ENCODE data around the gene PIF1. TPM values are rescaled to one million over a fixed set of nuclear protein-coding genes. Genes with fewer than 3 reads are reported as not detected.

The PIF1 gene
- polyA plus RNA-seq, 1 donor, result 7.2 TPM

- Histone ChIP-seq H3K36me3 (ENCODE audit: control insufficient read depth, insufficient read depth, low read length) (peaks cover 27% of the 10 kb centered on the region), H3K4me1 (ENCODE audit: control insufficient read depth, insufficient read depth, low read length) (peaks cover 24% of the 10 kb centered on the region), H3K4me3 (ENCODE audit: low read length) (no peak overlapping the region), H3K9me3 (ENCODE audit: control insufficient read depth, low read depth, low read length) (no peaks in the 10 kb centered on the region), H3K27ac (ENCODE audit: low read length) (no peak overlapping the region), H3K27me3 (ENCODE audit: control insufficient read depth, insufficient read depth, low read length) (no peaks in the 10 kb centered on the region)
- no peak for DNase-seq
- 70% methylated on average over 2 of the region's 8 CpGs for WGBS (ENCODE audit: insufficient coverage, low lambda C conversion rate)
Observed at GRCh38 chr15:64847876-64848716, 22.6 kb upstream of the PIF1 start.

GRCh38 chr15:64847448-64847847 is 22.0 kb upstream of the PIF1 start:
- no peaks in the 10 kb centered on the region for H3K9me3 ChIP-seq (ENCODE audit: control insufficient read depth, low read depth, low read length)
- no peak overlapping the region for H3K4me3 ChIP-seq (ENCODE audit: low read length)
- no peak overlapping the region for H3K27ac ChIP-seq (ENCODE audit: low read length)
- peaks cover 30% of the 10 kb centered on the region for H3K4me1 ChIP-seq (ENCODE audit: control insufficient read depth, insufficient read depth, low read length)
- peaks cover 27% of the 10 kb centered on the region for H3K36me3 ChIP-seq (ENCODE audit: control insufficient read depth, insufficient read depth, low read length)
- H3K27me3 ChIP-seq (ENCODE audit: control insufficient read depth, insufficient read depth, low read length), result no peaks in the 10 kb centered on the region
- no CpG with 5 or more reads among the region's 3 CpGs for WGBS (ENCODE audit: insufficient coverage, low lambda C conversion rate)
- no peak for DNase-seq

- Histone ChIP-seq H3K4me3 (ENCODE audit: low read length) (no peak overlapping the region), H3K27me3 (ENCODE audit: control insufficient read depth, insufficient read depth, low read length) (no peaks in the 10 kb centered on the region), H3K36me3 (ENCODE audit: control insufficient read depth, insufficient read depth, low read length) (peaks cover 26% of the 10 kb centered on the region), H3K9me3 (ENCODE audit: control insufficient read depth, low read depth, low read length) (no peaks in the 10 kb centered on the region), H3K4me1 (ENCODE audit: control insufficient read depth, insufficient read depth, low read length) (peaks cover 32% of the 10 kb centered on the region), H3K27ac (ENCODE audit: low read length) (no peak overlapping the region)
- no peak for DNase-seq
- WGBS (ENCODE audit: insufficient coverage, low lambda C conversion rate), result 83% methylated on average over 1 of the region's 3 CpGs
Observed at GRCh38 chr15:64847016-64847415, 21.6 kb upstream of the PIF1 start.

- peaks cover 30% of the 10 kb centered on the region for H3K4me1 ChIP-seq (ENCODE audit: control insufficient read depth, insufficient read depth, low read length)
- no CpG with 5 or more reads among the region's 13 CpGs for WGBS (ENCODE audit: insufficient coverage, low lambda C conversion rate)
- H3K27ac ChIP-seq (ENCODE audit: low read length), result no peak overlapping the region
- no peaks in the 10 kb centered on the region for H3K27me3 ChIP-seq (ENCODE audit: control insufficient read depth, insufficient read depth, low read length)
- H3K36me3 ChIP-seq (ENCODE audit: control insufficient read depth, insufficient read depth, low read length), result peaks cover 22% of the 10 kb centered on the region
- H3K9me3 ChIP-seq (ENCODE audit: control insufficient read depth, low read depth, low read length), result no peaks in the 10 kb centered on the region
- no peak for DNase-seq
- H3K4me3 ChIP-seq (ENCODE audit: low read length), result no peak overlapping the region
Observed at GRCh38 chr15:64845831-64846595, 20.6 kb upstream of the PIF1 start.

GRCh38 chr15:64845183-64845611 is 19.8 kb upstream of the PIF1 start:
- Histone ChIP-seq H3K36me3 (ENCODE audit: control insufficient read depth, insufficient read depth, low read length) (peaks cover 14% of the 10 kb centered on the region), H3K4me3 (ENCODE audit: low read length) (no peak overlapping the region), H3K27ac (ENCODE audit: low read length) (no peak overlapping the region), H3K27me3 (ENCODE audit: control insufficient read depth, insufficient read depth, low read length) (no peaks in the 10 kb centered on the region), H3K9me3 (ENCODE audit: control insufficient read depth, low read depth, low read length) (no peaks in the 10 kb centered on the region), H3K4me1 (ENCODE audit: control insufficient read depth, insufficient read depth, low read length) (peaks cover 32% of the 10 kb centered on the region)
- no peak for DNase-seq
- WGBS (ENCODE audit: insufficient coverage, low lambda C conversion rate), result no CpG with 5 or more reads among the region's 2 CpGs

GRCh38 chr15:64844576-64845145 is 19.2 kb upstream of the PIF1 start:
- peaks cover 11% of the 10 kb centered on the region for H3K36me3 ChIP-seq (ENCODE audit: control insufficient read depth, insufficient read depth, low read length)
- no peak for DNase-seq
- H3K9me3 ChIP-seq (ENCODE audit: control insufficient read depth, low read depth, low read length), result no peaks in the 10 kb centered on the region
- no peak overlapping the region for H3K4me3 ChIP-seq (ENCODE audit: low read length)
- WGBS (ENCODE audit: insufficient coverage, low lambda C conversion rate), result no CpG with 5 or more reads among the region's 8 CpGs
- no peak overlapping the region for H3K27ac ChIP-seq (ENCODE audit: low read length)
- no peaks in the 10 kb centered on the region for H3K27me3 ChIP-seq (ENCODE audit: control insufficient read depth, insufficient read depth, low read length)
- H3K4me1 ChIP-seq (ENCODE audit: control insufficient read depth, insufficient read depth, low read length), result peaks cover 32% of the 10 kb centered on the region

GRCh38 chr15:64843991-64844390 is 18.5 kb upstream of the PIF1 start:
- no peak for DNase-seq
- H3K36me3 ChIP-seq (ENCODE audit: control insufficient read depth, insufficient read depth, low read length), result peaks cover 9% of the 10 kb centered on the region
- H3K9me3 ChIP-seq (ENCODE audit: control insufficient read depth, low read depth, low read length), result no peaks in the 10 kb centered on the region
- no peak overlapping the region for H3K27ac ChIP-seq (ENCODE audit: low read length)
- no peaks in the 10 kb centered on the region for H3K27me3 ChIP-seq (ENCODE audit: control insufficient read depth, insufficient read depth, low read length)
- peaks cover 32% of the 10 kb centered on the region for H3K4me1 ChIP-seq (ENCODE audit: control insufficient read depth, insufficient read depth, low read length)
- H3K4me3 ChIP-seq (ENCODE audit: low read length), result peak overlapping the region; percentile 12
- WGBS (ENCODE audit: insufficient coverage, low lambda C conversion rate), result 100% methylated on average over 1 of the region's 4 CpGs

- no peak for DNase-seq
- Histone ChIP-seq H3K9me3 (ENCODE audit: control insufficient read depth, low read depth, low read length) (no peaks in the 10 kb centered on the region), H3K4me1 (ENCODE audit: control insufficient read depth, insufficient read depth, low read length) (peaks cover 32% of the 10 kb centered on the region), H3K27ac (ENCODE audit: low read length) (peak overlapping the region; percentile 37), H3K27me3 (ENCODE audit: control insufficient read depth, insufficient read depth, low read length) (no peaks in the 10 kb centered on the region), H3K36me3 (ENCODE audit: control insufficient read depth, insufficient read depth, low read length) (peaks cover 3% of the 10 kb centered on the region), H3K4me3 (ENCODE audit: low read length) (peak overlapping the region; percentile 86)
- WGBS (ENCODE audit: insufficient coverage, low lambda C conversion rate), result no CpG with 5 or more reads among the region's 7 CpGs
Observed at GRCh38 chr15:64842986-64843561, 17.6 kb upstream of the PIF1 start.

- H3K27me3 ChIP-seq (ENCODE audit: control insufficient read depth, insufficient read depth, low read length), result no peaks in the 10 kb centered on the region
- H3K9me3 ChIP-seq (ENCODE audit: control insufficient read depth, low read depth, low read length), result no peaks in the 10 kb centered on the region
- no peaks in the 10 kb centered on the region for H3K36me3 ChIP-seq (ENCODE audit: control insufficient read depth, insufficient read depth, low read length)
- WGBS (ENCODE audit: insufficient coverage, low lambda C conversion rate), result no CpG with 5 or more reads among the region's 26 CpGs
- peak overlapping the region; percentile 64 for H3K27ac ChIP-seq (ENCODE audit: low read length)
- H3K4me3 ChIP-seq (ENCODE audit: low read length), result peak overlapping the region; percentile 86
- peaks cover 32% of the 10 kb centered on the region for H3K4me1 ChIP-seq (ENCODE audit: control insufficient read depth, insufficient read depth, low read length)
- peak in 1 of 2 donors; percentile 55 for DNase-seq
Observed at GRCh38 chr15:64842096-64842939, 16.9 kb upstream of the PIF1 start.
